NCI-H2196 (cell line): ENCODE measurements around the gene NOXRED1.
"Not testable (repeated sequence)": the region's sequence is repeated elsewhere in the genome, so short reads cannot be mapped to it uniquely, and the experiment has no call there.

Experiments
- DNase-seq: peaks from one replicate; lab custom pipeline; 2025; ENCODE audit not compliant: unreplicated experiment; lab: John Stamatoyannopoulos, UW

NOXRED1 gene, protein sequence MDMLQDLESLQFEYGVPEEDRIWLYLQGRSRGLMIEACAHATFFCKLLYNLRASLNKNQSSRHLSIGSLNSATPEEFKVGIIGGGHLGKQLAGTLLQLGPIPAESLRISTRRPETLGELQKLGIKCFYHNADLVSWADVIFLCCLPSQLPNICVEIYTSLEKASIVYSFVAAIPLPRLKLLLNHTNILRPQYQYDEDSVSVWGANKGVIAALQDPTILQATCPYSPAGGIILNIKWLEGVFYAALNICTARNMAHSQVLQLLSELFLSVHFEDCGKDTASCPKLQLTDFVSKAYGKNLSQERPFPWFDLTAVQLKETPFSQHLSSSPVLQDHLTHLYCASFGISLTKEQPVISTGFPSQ

DNA sequence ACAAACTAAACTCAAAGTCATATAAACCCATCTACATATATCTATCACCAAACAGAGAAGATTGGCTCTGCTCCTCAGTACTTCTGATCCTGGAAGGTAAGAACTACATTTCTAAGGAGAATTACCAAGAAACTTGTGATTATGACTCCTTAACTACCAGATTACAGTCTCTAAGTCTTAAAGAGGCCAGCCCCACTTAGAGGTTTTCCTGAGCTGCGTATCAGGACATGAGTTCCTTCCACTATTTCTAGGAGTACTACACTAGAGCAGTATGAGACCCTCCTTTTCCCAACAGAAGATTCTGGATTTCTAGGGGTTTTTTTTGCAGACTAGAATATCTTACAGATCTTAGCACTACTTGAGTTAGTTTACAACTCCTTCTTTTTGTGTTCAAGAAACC, at the start of gene NOXRED1:
Gene NOXRED1, minus strand, starts transcription at position 101 of the 400 bp plus-strand sequence. CDS start 634 bp downstream, outside the sequence.
- DNase-seq: no peak

DNA sequence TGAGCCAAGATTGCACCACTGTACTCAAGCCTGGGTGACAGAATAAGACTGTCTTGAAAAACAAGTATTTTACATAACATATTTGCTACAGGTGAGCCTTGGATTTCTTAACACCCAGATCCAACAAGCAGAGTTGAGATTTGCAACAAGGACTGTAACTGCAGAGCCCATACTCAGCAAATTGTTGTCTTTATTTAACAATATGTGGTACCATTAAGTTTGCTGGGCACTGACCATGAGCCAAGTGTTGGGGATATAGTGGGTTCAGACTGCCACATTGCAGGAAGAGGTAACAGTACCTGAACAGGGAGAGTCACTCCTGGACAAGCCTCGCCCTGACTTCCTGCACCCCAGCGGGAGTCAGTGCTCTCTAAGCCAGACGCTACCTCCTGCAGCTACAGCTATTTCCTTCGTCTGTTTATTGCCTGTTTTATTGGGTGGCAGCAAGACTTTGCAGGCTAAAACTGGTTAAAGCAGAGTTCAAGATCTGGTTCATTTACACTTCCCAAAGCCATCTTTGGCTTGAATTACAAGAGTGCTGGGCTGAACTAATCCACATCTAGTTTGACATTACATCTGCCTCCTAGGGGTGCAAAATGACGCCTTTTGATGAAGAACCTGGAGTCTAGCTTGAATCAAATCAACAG, 47.0 kb upstream of the NOXRED1 start:
- DNase-seq: no peak

DNA sequence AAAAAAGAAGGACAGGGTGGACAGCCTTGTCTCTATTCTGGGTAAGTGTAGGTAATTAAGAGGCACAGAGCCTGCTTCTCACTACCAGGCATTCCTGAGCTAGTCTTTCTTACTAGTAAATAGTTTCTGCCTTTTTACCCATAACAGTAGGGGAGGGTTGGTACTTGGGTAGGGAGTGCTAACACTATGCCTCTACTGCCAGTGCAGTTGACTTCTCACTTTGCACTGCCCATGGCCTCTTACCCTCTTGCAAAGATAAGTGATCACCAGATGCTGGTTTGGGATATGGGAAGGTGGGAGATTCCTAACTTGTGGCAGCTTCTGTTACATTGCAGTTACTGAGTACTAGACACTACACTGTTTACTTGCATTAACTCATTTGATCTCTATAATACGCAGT, 46.2 kb upstream of the NOXRED1 start:
- DNase-seq: no peak

DNA sequence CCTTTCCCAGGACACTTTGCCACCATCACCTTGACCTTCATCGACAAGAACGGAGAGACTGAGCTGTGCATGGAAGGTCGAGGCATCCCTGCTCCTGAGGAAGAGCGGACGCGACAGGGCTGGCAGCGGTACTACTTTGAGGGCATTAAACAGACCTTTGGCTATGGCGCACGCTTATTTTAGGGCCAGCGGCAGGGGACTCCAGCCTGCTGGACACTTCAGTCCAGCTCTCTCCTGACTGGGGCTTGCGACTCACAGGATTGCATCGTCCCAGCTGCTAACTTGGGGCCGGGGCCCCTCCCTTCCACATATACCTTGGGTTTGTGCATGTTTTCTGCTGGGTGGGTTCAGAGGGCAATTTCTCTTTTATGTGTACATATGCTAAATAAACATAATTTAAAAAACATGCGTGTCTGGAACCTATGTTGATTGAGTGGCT, 45.8 kb upstream of the NOXRED1 start:
- no peak for DNase-seq

DNA sequence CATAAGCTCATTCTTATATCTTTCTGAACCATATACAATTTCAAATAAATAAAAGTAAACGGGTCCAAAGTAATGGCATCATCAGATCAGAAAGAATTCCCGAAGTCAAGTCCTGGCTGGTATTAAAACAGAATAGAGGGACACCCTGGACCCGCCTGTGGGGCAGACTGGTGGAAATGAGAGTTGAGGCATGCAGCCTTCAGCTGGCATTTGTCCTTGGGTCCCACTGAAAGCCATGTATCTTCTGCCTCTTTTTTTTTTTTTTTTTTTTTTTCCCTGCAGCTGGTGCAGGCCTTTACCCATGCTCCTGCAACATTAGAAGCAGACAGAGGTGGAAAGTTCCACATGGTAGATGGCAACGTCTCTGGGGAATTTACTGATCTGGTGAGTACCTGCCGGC, 44.5 kb upstream of the NOXRED1 start:
- no peak for DNase-seq

DNA sequence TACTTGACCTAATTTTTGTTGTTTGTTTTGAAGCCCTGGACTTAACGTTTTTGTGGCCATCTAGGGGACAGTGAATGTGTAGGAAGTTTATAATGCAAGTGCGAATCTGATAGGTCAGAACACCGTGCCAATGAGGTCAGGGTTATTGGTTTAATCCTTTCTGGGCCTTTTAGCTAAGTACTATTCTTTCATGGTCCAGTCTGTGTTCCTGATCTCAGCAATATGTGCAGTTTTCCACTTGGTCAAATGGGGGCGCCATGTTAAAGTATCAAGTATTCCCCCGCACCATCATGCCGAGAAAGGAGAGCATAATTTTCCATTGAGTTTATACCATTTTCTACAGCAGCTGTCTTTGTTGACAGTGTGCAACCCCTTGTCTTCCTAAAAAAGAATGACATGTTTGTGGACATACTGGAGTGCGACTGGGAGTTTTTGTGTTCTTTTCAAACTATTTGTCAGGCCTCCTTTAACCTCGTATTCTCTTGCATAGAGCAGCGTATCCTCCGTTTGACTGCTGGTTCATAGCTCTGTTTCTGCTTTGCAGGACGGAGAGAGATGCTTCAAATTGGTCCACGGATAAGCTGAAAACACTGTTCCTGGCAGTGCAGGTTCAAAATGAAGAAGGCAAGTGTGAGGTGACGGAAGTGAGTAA, 35.9 kb upstream of the NOXRED1 start:
- DNase-seq: peak; percentile 74

DNA sequence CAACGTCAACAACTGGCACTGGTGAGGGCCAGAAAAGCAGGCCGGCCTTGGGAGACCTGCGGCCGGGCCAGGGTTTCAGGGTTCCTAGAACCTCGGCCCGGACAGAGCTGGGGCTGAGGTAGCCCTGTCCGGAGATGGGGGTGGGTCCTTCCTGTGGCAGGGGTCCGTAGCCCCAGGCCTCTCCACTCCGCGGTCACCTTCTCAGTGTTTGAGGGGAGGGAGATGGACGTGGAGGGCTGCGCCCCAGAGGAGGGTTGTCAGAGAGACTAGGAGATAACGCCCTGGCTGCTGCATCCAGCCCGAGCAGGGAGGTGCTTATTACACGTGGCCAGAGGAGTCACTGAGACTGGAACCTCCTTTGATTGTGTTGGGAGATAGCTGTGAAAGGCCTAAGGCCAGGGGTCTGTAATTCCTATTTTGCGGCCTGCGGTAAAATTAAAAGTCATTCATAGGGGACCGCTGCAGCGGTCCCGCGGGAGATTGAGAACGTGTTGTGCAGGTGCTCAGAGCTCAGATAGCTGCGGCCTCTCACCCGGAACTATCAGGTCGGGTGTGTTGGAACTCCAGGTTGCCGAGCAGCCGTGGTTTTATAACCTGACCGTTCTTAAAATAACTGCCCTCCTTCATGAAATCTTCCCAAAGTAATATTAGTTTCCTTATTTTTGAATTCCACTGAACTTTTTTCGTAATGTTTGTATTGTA, 35.1 kb upstream of the NOXRED1 start:
- DNase-seq: no peak

DNA sequence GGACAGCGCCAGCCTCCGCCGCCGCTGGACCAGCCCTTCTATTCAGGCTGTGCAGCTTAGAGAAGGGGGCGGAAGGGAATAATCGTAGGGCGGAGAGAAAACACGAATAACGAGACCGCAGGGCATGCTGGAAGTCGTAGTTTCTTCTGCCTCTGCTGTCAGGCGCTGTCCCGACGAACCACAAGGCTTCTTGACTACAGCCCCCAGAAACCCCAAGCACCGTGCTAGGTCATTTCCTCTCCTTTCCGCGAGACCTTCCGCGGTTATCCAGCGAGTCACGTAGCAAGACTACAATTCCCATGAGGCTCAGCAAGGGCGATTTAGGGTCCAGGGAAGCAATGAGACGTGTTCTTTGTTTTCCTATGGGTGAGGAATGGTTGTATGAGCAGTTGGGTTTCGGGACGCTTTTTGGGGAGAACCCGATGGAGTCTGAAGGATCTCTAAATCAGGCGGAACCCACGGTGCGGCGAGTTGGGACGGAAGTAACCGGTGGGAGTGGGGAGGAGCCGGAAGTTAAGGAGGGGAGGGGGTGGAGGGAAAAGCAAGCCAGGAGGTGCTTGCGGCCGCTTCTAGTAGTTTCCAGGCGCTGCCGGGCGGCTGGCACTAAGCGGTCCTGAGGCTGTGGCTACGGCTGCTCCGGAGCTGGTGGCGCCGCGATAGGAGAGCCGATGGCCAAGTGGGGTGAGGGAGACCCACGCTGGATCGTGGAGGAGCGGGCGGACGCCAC, 34.4 kb upstream of the NOXRED1 start, which contains the start of the genes AHSA1 and VIPAS39:
Gene AHSA1, plus strand, starts transcription at position 572 of the 727 bp plus-strand sequence. Its CDS starts 97 bp downstream, at position 669.
Gene VIPAS39, minus strand, starts transcription at position 80 of the 727 bp plus-strand sequence. CDS start 3,499 bp downstream, outside the sequence.
- DNase-seq: peak; percentile 97

DNA sequence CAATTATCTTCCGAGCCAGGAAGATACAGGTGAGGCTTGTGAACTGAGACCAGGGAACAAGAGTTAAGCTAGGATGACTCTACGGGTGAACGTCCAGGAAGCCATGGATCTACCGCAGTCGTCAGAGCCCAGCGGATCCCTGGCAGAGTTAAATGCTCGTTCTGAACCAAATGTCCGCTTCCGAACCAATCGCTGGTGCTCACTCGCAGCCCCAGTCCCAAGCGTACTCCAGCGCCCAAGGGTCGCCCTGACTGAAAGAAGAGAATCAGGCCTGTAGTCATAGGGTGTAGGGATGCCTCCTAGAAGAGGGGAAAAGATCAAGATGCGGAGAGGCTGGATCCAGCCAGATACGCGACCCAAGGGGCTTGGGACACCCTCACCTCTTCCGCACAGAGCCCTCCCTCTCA, 33.8 kb upstream of the NOXRED1 start:
- DNase-seq: no peak

DNA sequence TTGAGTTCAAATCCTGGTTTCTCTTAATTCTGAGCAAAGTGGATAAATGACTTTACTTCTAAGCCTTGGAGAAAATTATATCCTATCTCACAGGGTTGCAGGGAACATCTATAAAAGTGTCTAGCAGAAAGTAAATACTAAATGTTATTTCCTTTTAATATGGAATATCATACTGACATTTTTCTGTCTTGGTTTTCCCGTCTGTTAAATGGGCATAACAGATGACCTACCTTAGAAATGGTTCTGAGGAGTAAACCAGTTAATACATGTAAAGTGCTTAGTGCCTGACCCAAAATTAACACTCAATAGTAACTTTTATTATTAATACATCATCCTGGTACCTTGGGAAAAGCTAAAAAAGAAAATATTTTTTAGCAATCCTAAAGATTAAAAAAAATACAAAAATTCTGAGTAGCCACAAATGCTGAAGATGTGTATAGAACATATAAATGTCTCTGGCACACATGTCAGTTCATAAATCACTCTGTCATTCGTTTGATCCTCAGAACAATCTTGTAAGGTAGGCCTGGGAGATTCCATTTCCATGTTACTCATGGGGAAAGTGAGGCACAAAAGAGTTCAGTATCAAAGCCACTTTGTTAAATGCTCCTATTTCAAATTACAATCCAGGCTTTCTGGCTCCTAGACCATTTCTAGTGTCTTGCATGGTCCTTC, 32.8 kb upstream of the NOXRED1 start:
- DNase-seq: no peak

DNA sequence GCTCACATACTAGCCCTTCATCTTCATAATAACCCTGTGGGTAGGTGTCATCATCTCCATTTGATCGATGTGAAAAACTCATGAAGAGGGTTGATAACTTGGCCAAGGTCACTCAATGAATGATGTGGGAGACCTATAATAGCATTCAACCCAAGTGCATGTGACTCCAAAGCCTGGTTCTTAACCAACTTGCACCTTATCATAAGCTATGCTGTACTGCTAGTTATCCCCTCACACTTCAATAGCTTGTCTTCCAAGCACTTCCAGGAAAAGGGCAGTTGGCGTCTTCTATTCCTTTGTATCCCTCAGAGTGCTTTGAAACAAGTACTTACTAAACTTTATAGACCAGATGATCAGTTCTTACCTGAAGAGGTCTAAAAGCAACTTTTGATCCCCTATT, 18.9 kb upstream of the NOXRED1 start:
- DNase-seq: no peak

DNA sequence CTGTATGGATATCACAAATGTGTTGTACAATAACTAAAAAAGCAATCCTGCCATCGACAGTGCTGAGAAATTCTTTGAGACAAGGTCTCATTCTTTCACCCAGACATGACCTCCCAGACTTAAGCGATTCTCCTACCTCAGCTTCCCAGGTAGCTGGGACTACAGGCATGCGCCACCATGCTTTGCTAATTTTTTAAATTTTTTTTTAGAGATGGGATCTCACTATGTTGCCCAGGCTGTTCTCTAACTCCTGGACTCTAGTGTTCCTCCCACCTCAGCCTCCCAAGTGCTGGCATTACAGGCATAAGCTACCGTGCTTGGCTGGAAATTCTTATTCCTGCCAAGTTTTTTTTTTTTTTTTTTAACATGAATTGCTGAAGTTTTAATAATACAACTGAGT, 16.5 kb upstream of the NOXRED1 start:
- DNase-seq: no peak

DNA sequence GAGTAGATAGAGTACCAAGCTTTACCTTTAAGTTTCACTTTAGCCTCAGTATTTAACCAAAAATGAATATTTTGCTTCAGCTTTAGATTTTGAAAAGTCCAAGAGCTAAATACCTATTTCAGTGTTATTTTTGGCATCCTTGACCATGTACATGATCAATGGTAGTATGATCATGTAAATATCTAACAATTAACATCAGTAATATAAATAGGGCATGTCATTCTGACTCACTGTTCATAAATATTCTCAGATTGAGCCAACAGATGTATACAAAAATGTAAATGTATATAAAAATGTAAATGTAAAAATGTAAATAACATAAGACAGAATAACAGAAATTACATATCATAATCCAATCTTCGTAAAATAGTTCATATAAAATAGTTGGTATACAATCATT, 15.3 kb upstream of the NOXRED1 start:
- DNase-seq: no peak

DNA sequence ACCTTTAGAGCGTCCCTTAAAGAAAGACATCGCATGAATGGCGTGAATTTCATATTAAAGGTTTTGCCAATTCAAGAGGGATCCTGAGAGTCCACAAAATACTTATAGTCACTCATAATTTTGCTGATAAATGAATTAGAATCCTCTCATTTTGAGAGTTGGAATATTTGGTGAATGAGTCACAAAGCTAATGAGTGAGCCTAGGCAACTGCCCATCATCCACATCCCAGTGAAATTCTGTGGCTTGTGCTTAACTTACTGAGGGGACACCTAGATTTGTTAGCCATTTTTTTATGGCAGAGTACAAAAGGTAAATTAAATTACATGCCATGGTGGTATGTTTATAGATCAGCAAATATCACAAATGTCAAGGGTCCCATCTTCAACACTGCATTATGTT, 12.7 kb upstream of the NOXRED1 start:
- DNase-seq: no peak

DNA sequence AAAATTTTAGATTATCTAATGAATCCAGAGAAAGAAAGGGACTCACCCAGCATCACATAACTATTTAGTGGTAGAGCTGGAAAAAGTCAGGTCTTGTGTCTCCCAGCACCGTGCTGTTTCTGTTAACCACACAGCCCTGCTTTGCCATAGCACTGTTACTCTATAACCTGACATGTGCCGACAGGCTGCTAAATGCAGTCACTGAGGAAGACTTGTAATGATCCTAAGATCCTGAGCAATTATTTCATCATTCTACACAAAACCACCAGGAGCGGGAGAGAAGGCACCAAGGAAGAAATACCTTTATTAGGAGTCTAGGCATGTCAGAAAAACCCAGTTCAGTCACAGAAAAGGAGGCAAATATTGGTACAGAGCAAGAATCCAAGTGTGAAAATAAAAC, 3.1 kb upstream of the NOXRED1 start:
- no peak for DNase-seq

DNA sequence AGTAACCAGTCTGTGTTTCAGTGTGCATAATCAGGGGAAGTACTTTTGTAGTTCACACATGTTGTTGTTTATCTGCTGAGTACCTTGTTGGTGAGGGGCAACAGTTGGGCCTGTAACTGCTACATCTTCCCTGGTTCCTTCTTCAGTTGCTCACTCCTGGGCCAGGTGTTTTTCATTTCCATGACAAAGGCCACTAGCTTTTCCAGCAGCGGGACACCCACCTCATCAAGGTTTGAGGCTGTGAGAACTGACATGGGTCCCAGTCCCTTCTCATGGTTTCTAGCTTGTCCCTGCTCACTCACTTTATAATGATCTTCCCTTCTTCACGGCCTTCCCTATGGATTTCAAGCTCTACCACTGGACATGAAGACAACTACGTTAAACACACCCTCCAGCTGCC, 1.5 kb upstream of the NOXRED1 start:
- no peak for DNase-seq

DNA sequence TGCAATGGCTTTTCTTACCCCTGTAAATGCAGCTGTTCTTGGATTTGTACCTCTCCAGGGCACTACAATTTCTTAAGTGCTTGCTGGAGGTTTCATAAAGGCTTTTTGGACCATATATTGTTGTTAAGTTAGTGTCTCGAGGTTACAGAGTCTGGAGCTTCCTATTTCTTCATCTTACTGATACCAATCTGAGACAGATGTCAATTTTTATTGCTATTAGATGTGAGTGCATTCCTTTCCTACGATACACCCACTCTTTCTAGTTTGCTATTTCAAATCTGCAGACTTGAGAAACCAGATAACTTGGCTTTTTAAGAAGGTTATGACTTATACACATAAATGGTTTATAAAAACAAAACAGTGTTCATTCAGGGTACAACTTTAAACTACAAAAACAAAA, 2.1 kb downstream of the NOXRED1 start:
- no peak for DNase-seq

DNA sequence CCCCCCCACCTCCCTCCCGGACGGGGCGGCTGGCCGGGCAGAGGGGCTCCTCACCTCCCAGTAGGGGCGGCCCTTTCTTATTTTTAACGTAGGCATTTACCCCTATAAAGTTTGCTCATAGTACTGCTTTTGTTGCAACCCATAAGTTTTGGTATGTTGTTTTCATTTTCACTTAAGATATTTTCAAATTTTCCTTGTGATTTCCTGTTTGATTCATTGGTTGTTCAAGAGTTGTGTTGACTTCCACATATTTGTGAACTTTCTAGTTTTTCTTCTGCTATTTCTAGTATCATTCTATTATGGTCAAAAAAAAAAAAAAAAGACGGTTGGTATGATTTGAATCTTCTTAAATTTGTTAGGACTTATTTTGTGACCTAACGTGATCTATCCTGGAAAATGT, 6.5 kb downstream of the NOXRED1 start:
- no peak for DNase-seq

DNA sequence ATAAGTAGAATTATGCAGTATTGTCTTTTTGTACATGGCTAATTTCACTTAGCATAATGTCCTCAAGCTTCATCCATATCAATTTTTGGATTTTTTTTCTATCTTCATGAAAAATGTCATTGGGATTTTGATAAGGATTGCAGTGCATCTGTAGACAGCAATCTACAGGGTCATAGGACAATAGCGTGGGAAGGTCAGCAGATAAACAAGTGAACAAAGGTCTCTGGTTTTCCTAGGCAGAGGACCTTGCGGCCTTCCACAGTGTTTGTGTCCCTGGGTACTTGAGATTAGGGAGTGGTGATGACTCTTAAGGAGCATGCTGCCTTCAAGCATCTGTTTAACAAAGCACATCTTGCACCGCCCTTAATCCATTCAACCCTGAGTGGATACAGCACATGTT, 7.2 kb downstream of the NOXRED1 start:
- DNase-seq: not testable (repeated sequence)

DNA sequence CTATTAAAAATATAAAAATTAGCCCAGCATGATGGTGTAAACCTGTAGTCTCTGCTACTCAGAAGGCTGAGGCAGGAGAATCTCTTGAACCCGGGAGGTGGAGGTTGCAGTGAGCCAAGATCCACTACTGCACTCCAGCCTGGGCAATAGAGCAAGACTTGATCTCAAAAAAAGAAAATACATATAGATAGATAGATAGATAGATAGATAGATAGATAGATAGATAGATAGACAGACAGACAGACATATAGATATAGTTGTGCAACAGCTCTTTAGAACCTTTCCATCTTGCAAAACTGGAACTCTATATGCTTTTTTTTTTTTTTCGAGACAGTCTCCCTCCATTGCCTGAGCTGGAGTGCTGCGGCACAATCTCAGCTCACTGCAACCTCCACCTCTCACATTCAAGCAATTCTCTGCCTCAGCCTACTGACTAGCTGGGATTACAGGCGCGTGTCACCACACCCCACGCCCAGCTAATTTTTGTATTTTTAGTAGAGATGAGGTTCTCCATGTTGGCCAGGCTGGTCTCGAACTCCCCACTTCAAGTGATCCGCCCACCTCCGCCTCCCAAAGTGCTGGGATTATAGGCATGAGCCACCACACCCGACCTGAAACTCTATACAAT, 7.8 kb downstream of the NOXRED1 start:
- DNase-seq: not testable (repeated sequence)
